NCI-H146 (cell line): ENCODE results near the gene LAMC2.
"Not testable (repeated sequence)": the region's sequence is repeated elsewhere in the genome, so short reads cannot be mapped to it uniquely, and the experiment has no call there.

Experiments used
- DNase-seq: peaks from one replicate; lab custom pipeline; 2025; lab: John Stamatoyannopoulos, UW

LAMC2 gene

DNA sequence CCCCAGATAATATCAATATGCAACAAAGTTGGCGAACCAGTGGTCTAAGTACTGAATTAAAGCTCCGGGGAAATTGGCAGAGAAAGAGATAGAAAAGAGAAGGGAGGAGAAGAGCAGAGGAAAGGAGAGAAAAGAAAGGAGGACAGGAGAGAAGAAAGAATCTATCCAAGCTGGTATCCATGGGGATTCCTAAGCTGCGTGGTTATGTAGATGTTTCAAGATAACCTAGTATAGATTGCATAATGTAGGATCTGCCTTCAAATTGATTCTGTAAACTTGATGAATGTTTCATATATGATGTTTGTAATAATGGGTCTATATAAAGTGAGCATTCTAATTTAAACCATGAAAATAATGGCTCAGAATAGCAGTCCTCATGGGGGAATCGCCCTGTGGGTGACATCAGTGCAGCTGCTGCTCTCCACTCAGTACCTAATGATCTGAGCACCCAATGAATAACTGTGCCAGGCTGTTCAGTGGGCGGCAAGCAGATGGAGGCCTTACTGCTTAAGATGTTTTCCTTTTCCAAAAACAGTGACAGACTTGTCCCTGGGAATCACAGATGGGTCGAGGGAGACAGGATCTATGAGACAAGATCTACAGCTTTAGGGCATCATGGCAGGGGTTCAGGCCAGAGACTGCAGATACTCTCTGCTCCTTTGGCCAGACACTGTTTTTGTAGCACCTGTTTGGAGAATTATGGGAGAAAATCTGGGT lies 78.0 kb downstream of the LAMC2 start:
- DNase-seq: no peak

DNA sequence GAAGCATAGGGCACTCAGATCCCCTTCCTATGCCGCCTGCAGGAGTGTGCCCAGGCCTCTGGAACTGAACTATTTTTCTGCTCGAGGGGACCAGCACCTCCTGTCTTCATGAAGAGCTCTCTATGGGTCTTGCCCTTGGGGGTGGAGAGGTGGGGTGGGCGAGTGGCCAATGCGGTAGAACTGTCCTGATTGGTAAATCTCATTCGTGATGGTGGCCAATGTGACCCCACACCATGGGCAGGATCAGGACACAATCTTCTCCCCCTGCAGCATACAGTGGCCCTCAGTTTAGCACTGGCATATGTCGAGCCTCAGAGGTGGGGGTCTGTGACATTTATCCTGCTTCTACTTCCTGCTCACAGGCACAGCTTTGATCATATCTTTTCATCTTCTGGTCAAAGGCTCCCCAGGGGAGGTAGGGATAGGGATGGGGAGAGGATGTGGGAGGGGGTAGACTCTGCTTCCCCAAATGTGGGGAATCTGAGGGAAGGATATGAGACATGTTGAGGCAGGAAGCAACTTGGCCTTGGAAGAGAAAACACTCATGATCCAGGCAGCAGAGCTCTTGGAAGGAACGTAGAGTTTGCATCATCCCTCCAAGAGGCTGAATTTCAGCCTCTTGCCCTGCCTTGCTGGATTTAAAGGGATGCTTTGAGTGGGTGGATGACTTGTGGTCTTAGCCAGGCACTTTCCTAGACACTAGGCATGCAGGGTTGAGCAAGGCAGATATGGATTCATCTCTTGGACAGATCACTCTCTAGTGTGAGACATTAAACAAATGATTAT lies 81.8 kb downstream of the LAMC2 start:
- DNase-seq: no peak

DNA sequence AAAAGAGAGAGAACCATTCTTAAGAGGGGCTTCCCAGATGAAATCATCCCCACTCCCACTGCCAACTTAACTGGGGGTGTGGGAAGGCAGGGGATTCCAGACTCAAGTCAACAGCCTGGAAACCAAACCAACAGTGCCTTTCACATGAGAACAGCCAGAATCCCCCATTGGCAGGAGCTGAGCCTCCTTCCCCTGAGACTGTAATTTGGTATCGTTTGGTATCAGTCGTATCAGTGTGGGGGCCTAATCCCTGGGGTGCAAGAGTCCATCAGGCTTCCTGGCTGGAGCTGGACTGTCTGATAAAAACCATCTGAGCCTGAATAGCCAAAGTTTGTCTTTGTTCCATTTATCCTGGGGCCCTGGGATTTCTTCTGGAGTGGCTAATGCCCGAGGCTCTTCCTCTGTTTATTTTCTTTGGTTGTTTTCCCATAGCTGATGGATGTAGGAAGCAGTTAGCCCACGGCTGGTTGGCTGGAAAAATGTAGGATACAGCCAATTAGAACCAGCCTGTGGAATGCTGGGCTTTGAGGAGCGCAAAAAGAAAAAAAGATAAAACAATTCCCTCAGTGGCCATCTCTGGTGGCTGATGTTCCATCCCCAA lies 84.6 kb downstream of the LAMC2 start:
- peak; percentile 27 for DNase-seq

DNA sequence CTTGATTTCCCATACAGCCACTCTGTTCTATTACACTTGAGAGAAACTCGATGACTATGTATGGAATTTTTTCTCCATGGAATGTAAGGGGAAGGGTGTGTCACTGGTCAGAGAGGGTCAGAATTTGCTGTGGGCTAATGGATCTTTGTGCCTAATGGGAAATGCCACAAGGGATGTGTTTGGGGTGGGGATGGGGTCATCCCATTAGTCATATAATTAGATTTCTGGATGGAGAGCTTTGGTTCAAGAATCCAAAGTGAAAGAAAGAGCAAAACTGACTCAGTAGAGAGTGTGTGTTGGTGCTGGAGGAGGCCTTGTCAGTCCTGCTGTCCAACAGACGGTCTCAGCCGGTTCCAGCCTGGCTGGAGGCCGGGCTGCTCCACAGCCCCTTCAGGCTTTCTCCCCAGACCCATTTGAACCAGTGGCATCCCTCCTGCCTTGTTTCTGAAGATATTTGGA lies 86.4 kb downstream of the LAMC2 start:
- DNase-seq: no peak

DNA sequence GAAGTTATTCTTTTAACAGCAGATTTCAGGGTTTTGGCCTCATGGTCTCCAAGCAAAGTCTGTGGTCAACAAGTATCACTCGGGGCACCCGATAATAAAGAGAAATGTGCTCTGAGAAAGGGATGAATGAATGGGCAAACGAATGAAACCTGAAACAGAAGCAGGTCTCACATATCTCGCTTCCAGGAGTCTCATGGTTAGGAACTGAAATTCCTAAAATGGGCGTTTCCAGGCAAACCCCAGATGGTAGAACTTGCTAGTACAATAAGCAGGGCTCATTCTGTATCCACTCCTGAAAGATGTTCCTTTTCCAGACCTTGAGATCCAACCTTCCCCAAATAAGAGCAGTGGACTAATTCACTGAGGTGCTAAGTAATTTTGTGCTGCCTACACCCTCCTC lies 87.2 kb downstream of the LAMC2 start:
- DNase-seq: no peak

DNA sequence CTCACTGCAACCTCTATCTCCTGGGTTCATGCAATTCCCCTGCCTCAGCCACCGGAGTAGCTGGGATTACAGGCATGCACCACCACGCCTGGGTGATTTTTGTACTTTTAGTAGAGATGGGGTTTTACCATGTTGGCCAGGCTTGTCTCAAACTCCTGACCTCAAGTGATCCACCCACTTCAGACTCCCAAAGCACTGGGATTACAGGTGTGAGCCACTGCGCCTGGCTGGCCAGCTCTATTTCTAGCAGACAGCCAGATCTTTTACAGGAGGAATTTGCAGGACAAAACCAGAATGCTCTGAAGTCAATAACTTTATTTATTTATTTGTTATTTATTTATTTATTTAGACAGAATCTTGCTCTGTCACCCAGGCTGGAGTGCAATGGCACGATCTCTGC lies 87.9 kb downstream of the LAMC2 start:
- DNase-seq: not testable (repeated sequence)

DNA sequence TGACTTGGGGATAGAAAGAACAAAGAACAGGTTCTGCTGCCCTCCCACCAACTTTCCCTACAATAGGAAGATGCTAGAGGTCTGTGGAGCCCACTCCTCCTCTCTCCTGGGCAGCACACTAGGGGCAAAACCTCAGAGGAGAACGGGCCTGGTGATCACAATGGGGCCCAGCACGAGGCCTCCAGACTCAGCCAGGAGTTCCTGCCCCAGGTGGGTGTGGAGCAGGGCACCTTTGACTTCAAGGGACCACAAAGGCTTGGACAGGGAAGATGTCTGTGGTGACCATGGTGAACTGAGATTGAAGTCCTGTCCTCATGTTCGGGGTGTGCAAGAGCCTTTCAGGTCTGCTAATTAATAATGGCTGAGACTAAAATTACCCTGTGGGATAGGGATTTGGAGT lies 88.8 kb downstream of the LAMC2 start:
- DNase-seq: no peak

DNA sequence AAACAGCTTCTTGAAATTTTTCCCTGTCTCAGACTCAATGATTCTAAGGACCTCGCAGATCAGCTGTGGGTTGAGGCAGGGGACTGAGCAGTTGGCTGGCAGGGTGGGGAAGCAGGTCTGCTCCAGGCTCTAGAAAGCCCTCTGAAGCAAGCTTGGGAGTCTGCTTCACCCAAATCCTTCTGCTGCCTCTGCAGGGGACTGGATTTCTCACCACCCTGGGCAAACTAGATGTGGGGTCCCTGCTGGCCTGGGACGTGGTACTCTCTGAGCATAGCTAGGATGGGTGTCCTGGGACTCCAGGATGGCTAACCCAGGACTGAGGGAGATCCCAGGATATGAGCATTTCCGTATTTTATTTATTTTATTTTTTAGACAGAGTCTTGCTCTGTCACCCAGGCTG lies 89.3 kb downstream of the LAMC2 start:
- no peak for DNase-seq

DNA sequence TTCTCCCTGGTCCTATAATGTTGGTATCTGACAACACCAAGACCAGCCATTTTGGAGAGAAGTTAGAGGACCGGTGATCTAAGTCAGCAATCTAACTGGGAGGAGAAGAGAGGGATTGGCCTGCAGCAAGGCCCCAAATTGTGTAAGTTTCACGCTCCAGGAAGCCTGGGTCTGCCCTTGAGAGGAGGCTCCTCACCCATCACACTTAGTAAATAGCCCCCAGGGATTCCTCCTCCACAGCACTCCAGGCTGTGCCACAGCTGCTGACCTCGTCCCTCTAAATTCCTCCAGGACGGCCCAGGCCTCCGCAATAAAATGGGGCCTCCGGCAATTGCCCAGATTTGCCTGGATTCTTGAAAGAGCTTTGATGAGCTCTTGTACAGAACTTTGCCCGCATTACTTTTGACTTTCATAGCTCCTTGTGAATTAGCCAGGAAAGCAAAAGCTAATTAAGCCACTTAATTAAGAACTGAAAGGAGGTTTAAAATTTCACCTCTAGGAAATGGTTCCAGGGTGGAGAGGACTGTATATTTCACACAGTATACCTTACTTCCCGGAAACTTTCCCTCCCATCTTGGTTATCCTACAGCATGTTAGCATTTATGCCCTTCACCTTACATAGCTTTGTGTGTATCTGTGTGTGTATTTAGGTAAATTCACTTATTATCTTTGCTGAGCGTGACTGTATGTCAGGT lies 90.5 kb downstream of the LAMC2 start:
- DNase-seq: no peak

DNA sequence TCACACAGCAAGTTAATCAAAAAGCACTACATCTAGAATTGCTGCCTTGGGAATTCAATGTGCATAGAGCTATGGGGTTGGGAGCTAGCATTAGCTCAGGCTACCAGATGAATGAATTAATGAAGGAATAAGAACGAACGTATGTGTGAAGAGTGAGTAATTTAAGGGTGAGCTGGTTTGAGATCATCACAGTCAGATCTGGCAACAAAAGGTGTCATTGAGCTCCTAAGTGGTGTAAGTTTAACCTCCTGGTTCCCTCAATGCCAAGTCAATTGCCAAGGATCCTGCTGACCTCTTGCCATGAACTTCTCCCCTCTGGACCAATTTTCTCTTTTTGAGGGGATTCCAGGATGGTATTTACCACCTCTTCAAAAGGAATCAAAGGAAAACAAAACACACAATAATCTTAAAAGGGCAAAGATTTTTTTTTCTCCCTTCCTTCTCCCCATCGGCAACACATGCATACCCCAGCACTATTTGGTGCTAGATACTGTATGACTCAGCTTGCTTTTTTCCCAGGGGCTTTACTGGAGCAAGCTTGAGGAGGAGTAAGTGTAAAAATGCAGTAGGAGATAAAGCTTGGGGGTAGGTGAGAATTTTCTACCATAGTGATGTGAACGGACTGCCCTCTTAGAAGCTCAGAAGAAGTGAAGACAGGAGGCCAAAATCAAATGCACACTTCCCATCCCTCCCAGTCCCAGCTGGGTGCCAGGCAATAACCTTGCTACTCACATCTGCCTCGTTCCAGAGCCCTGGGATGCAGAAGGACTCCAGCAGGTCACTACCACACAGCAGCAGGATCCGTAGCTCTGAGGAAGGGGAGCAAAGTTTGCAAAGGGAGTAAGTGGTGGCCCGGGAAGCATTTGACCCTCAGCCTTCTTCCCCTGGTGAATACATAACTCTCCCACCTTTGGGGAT lies 92.0 kb downstream of the LAMC2 start:
- no peak for DNase-seq

DNA sequence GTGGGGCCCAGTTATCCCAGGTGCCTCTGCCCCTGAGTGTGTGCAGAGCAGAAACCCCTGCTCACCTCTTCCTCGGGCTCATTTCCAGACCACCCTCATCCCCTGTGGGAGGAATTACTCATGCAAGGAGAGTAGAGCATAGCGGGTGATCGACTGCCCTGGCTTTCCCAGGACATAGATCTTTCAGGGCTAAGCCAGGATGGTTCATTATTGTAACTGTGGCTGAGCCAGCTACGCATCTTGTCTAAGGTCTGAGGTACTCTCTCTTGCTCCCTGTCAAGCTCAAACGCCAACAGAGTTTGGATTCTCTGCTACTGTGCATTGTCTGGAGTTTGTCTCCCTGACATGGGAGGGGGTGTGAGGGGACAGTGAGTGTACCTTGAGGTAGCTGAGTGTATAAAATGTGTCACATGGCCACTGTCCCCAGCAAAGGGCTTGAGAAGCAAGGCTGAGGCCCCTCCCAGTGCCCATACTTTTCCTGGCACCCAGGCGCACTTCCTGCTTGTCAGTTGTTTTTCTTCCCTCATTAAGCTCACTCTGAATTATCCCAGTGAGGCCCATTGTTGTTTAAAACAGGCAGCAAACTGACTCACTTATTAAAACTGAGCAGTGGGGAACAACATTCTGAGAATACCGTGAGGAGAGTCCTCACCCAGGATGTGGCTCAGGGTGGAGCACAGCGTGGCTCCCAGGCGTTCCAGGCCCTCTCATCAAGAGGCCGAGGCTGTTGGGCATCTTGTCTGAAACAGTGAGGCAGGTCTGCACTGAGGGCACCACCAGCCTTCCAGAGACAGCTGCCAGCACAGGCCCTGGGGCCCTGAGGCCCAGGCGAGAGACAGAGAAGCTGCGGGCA lies 92.9 kb downstream of the LAMC2 start:
- no peak for DNase-seq

DNA sequence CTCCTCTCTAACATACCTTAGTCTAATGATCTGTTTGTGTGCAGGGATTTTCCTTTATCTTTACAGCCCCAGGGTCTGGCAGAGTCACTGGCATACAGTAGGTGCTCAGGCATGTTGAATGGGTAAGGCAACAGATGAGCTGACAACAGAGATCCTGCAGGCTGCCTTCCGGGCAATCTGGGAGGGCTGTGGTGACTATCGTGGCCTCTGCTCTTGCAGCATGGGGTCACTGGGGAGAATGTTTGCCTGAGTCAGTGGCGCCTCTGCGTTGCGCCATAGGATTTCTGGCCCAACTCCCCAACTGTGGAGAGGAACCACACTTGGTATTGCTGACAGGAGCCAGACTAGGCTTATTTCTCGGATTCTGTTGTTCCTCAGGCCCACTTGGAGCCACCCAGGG lies 93.8 kb downstream of the LAMC2 start:
- DNase-seq: no peak

DNA sequence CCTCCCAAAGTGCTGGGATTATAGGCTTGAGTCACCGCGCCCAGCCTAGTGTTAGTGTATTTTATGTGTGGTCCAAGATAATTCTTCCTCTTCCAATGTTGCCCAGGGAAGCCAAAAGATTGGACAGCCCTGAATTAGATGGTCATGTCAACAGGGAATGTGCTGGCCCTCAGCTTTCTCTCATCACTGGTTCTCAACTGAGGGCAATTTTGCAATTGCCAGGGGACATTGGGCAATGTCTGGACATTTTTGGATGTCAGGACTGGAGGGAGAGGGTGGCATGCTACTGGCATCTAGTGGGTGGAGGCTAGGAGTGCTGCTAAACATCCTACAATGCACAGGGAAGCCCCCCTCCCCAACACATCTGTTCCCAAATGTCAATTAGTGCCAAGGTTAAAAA lies 95.0 kb downstream of the LAMC2 start:
- no peak for DNase-seq

DNA sequence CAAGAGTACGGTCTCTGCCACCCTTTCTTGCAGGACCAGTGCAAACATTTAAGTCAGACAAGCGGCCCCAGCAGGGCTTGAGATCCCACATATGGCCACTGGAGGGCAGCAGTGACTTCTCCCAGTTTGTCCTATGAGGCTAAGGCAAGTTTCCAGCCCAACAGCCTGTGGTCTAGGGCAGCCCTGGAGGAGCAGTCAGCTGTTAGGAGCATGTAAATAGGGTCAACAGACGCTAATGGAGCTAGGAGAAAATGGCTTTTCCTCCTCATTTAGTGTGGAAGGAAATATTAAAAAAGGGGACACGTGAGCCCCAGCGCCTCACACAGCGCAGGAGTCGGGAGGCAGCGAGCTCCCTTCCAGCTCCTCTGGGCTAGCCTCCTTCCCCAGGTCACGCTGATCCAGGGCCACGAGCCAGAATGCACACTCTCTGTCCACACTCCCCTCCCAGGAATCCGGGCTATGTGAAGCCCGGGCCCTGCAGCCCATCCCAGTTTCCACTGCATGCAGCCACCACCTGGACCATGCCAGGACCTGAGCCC lies 95.6 kb downstream of the LAMC2 start:
- peak; percentile 72 for DNase-seq

DNA sequence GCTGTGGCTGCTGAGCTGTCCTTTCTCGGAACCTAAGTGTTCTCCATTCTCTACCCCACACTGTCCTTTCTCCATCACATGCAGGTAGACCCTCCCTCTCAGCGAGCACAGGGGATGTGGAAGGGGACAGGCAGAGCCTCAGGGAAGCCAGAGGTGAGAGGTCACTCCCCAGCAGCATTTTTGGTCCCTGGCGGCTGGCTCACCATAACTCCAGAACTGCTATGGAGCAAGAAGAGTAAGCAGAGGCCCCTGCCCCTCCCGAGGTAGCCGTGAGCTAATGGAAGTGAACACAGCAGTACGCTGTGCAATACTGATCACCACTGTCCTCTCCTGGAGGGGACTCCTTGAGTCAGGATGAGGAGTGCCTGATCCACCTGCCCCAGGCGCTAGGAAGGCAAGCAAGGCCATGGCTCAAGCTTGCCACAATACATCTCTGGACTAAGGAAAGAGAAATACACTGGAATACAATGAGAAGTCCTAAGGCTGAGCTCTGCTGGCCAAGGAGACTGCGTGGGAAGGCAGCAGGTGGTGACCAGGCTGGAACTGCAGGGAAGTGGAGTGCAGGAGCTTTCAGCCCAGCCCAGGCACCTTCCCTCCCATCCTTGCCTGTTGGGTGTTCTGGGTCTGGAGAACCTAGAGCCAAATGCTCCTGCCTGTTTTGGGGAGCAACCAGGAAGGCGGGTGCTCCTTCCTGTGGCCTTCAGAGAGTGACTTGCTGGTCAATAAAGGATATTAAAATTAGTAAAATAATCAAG lies 96.2 kb downstream of the LAMC2 start:
- DNase-seq: no peak

DNA sequence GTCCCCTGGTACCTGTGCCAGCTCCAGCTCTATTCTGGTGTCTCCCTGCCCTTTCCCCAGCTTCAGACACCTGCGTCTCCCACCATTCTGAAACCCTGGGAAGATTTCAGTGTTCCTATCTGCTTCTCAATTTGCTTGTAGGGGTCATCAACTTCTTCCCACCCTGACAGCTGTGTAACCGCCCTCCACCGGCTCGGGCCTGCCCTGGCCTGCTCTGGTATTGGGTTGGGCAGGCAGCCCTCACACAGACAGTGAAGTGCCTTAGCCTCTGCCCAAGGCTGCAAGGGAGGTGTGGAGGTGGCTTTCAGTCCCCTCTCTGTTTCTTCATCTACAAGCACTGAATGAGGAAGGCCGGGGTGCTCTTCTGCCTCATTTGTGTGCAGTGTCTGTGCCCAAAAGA lies 97.2 kb downstream of the LAMC2 start:
- no peak for DNase-seq

DNA sequence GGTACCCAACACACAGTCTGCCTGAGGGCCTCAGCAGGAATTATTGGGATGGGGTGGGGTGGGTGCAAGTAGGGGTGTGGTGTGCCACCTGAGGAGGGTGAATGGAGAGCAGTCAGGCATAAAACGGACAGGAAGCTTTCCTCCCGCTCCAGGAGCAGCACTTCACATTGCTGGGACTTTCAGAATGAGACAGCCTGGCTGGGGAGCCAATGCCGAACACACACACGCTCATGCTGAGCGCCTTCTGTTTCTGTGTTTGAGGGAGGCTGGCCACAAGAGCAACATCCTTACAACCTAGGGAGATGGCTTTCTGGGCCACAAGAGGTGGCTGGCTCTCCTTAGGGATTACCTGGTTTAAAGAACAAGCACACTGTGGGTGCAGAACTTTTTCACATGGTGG lies 98.0 kb downstream of the LAMC2 start:
- no peak for DNase-seq

DNA sequence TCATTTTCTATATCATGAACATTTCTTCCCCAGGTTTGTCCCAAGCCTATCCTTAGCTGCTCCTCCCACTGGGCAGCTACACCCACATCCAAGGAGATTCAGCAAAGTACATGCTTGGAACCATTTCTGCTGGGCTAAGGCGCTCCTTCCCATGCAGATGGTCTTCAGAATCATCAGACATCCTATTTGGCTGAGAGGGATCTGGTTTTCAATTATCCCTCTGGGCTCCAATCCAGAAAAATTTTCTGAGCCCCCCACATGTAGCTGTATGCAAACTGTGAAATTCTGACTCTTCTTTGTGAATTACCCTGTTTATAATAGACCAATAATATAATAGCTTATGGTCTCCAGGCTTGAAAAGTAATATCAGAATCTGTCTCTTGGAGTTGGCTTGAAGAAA lies 99.2 kb downstream of the LAMC2 start:
- no peak for DNase-seq

DNA sequence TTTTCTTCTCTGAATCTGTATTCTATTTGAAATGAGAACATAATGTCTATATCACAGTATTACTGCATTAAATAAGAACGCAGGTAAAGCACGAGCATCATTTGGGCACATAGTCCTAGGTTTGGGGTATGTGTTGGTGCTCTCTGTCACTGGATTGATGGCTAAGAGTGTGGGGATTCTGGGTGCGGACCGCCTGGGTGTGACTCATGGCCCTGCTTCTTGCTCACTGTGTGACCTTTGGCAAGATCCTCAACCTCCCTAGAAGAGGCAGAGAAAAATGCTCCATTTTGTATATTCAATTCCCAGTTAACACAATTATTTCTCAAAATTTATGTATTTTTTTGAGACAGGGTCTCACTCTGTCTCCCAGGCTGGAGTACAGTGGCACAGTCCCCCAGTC lies 99.7 kb downstream of the LAMC2 start:
- DNase-seq: no peak
